Ectodermal cell (in vitro differentiated cells): ENCODE results near the gene WBP2NL.

Experiments
- H3K27ac ChIP-seq: 2 replicates; pipeline ENCODE4 v1.7.0; 2013; ENCODE audit warnings: mild to moderate bottlenecking, low read depth, low read length; ENCODE audit not compliant: insufficient read depth, poor library complexity, severe bottlenecking
- H3K27me3 ChIP-seq: 2 replicates; pipeline ENCODE4 v1.7.0; 2013; ENCODE audit warnings: mild to moderate bottlenecking, low read length; ENCODE audit not compliant: insufficient read depth, control insufficient read depth, poor library complexity, severe bottlenecking
- H3K36me3 ChIP-seq: one replicate; pipeline ENCODE4 v1.7.0; 2013; ENCODE audit warnings: low read length; ENCODE audit not compliant: control insufficient read depth, insufficient read depth
- H3K4me1 ChIP-seq: one replicate; pipeline ENCODE4 v1.7.0; 2013; ENCODE audit warnings: low read length; ENCODE audit not compliant: control insufficient read depth, insufficient read depth
- H3K4me3 ChIP-seq: 2 replicates; pipeline ENCODE4 v1.7.0; 2013; ENCODE audit warnings: low read depth, low read length, control low read depth; ENCODE audit not compliant: insufficient read depth
- H3K9me3 ChIP-seq: 2 replicates; pipeline ENCODE4 v1.7.0; 2013; ENCODE audit warnings: mild to moderate bottlenecking, low read length, moderate library complexity; ENCODE audit not compliant: control insufficient read depth
- WGBS, 2 experiments: methylation state at CpG; one replicate each; pipeline ENCODE4 v1.1.7; 2013; ENCODE audit warnings: missing lambda C conversion rate in 2 of 2; 5-methylcytosine and 5-hydroxymethylcytosine counted together

WBP2NL gene

DNA sequence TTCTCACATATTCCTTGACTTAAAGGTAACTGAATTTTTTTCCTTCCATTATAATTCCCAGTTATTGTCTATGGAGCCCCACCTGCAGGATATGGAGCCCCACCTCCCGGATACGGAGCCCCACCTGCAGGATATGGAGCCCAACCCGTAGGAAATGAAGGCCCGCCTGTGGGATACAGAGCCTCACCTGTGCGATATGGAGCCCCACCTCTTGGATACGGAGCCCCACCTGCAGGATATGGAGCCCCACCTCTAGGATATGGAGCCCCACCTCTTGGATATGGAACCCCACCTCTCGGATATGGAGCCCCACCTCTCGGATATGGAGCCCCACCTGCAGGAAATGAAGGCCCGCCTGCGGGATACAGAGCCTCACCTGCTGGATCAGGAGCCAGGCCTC is 28.1 kb downstream of the WBP2NL start:
- Histone ChIP-seq H3K27ac (no peak overlapping the region), H3K9me3 (no peaks in the 10 kb centered on the region)
- 88 to 91% methylated on average over 10 of the region's 10 CpGs for WGBS, 2 experiments

DNA sequence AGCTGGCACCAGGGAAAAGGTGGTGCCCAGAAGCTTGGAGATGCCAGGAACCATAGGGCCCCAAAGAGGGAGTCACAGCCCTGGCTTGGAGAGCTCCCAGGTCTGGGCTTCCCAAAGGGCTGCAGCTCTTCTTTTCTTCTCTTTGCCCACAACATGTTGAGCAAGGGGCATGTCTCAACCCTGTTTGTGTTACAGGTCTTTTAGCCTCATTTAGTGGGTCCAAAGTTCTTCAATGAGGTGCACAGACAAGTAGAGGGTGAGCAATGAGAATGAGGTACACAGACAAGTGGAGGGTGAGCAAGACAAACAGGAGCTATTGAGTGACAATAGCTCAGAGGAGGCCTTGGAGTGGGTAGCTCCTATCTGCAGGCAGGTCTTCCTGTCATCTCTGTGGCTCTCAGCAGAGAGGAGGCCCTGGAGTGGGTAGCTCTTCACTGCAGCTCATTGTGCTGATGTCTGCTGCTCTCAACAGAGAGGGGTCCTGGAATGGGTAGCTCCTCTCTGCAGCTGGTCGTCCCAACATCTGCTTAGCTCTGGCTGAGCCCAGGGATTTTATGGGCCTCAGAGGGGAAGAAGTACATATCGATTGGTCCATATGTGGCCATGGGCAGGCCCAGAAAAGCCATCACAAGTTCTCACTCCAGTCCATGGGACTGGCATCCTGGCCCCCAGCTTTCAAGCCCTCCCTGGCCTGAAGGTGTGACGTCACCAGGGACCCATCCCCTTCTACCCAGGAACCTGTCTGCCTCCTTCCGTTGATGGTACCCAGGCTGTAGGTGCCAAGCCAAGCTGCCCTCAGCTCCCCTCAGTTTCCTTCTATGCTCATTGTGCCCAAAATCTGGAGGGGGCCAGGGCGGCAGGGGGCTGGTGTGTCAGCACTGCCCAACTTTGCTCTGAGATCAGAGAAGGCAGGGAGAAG is 34.9 kb downstream of the WBP2NL start:
- no peaks in the 10 kb centered on the region for H3K27me3 ChIP-seq
- no peaks in the 10 kb centered on the region for H3K4me1 ChIP-seq
- 86 to 90% methylated on average over 5 of the region's 5 CpGs for WGBS, 2 experiments
- no peak overlapping the region for H3K4me3 ChIP-seq
- H3K27ac ChIP-seq = no peak overlapping the region
- no peaks in the 10 kb centered on the region for H3K36me3 ChIP-seq
- peaks cover 2% of the 10 kb centered on the region for H3K9me3 ChIP-seq

More for the DNA sequence above, 28.1 kb downstream of the WBP2NL start:
- Histone ChIP-seq H3K4me3 (no peak overlapping the region), H3K36me3 (no peaks in the 10 kb centered on the region), H3K27me3 (no peaks in the 10 kb centered on the region), H3K4me1 (no peaks in the 10 kb centered on the region)

DNA sequence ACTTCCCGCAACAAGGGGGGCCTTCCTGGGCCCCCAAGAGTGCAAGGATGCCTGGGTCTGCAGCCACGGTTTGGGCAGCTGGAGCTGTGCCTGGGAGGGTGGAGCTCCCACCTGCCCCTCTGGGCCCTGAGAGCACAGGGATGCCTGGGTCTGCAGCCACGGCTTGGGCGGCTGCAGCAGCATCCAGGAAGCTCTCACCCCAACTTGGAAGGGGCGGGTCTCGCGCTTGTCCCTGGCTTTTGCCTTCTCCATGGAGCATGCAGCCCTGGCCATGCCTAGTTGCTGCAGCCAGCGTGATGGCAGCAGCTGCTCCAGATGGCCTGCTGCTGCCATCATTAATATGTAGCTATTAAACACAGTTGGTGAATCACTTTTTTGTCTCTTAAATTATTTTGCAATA is 36.7 kb downstream of the WBP2NL start:
- H3K4me3 ChIP-seq = no peak overlapping the region
- 86 to 88% methylated on average over 8 of the region's 8 CpGs for WGBS, 2 experiments
- no peaks in the 10 kb centered on the region for H3K27me3 ChIP-seq
- H3K9me3 ChIP-seq = peaks cover 2% of the 10 kb centered on the region
- H3K4me1 ChIP-seq = no peaks in the 10 kb centered on the region
- H3K36me3 ChIP-seq = no peaks in the 10 kb centered on the region
- H3K27ac ChIP-seq = no peak overlapping the region

DNA sequence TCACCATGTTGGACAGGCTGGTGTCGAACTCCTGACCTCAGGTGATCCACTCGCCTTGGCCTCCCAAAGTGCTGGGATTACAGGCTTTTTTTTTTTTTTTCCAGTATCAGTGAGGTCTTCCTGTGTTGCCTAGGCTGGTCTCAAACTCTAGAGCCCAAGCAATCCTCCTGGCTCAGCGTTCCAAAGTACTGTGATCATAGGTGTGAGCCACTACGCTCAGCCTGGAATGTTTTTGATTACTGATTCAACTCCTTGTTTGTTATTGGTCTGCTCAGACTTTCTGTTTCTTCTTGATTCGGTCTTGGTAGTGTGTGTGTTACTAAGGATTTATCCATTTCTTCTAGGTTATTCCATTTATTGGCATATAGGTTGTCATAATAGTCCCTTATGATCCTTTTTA is 40.7 kb downstream of the WBP2NL start:
- no peak overlapping the region for H3K27ac ChIP-seq
- H3K27me3 ChIP-seq = no peaks in the 10 kb centered on the region
- WGBS, 2 experiments = 88 to 93% methylated on average over 4 to 5 of the region's 5 CpGs
- peaks cover 2% of the 10 kb centered on the region for H3K9me3 ChIP-seq
- H3K4me1 ChIP-seq = no peaks in the 10 kb centered on the region
- H3K4me3 ChIP-seq = no peak overlapping the region
- no peaks in the 10 kb centered on the region for H3K36me3 ChIP-seq

DNA sequence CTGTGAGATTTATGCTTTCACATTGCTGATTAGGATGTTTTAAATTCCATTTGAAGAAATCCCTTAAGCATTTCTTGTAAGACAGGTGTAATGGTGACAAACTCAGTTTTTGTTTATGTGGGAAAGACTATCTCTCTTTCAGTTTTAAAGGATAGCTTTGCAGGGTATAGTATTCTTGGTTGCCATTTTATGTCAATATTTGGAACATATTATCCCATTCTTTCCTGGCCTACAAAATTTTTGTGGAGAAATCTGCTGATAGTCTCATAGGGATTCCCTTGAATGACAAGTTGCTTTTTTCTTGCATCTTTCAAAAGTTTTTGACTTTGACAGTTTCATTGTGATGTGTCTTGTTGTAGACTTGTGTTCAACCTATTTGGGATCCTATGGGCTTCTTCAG is 43.2 kb downstream of the WBP2NL start:
- Histone ChIP-seq H3K36me3 (no peaks in the 10 kb centered on the region), H3K4me1 (no peaks in the 10 kb centered on the region)

DNA sequence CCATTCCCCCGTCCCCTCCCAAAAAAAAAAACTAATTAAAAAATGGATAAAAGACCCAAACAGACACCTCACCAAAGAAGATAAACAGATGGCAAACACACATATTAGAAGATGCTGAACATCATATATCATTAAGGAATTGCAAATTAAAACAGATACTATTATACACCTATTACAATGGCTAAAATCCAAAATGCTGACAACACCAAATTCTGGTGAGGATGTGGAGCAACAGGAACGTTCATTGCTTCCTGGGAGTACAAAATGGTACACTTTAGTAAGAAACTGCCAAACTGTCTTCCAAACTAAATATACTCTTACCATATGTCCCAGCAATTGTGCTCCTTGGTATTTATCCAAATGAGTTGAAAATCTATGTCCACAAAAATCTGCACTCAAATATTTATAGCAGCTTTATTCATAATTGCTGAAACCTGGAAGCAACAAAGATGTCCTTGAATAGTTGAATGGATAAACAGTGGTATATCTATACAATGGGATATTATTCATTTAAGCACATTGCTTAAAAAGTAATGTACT is 52.1 kb downstream of the WBP2NL start:
- Histone ChIP-seq H3K27me3 (no peaks in the 10 kb centered on the region), H3K4me1 (no peaks in the 10 kb centered on the region), H3K27ac (no peak overlapping the region), H3K9me3 (peaks cover 1% of the 10 kb centered on the region), H3K36me3 (no peaks in the 10 kb centered on the region), H3K4me3 (no peak overlapping the region)
- WGBS, 2 experiments = 87 to 91% methylated on average over 2 of the region's 2 CpGs

More for the DNA sequence above, 43.2 kb downstream of the WBP2NL start:
- Histone ChIP-seq H3K9me3 (no peaks in the 10 kb centered on the region), H3K27ac (no peak overlapping the region), H3K27me3 (no peaks in the 10 kb centered on the region), H3K4me3 (no peak overlapping the region)

DNA sequence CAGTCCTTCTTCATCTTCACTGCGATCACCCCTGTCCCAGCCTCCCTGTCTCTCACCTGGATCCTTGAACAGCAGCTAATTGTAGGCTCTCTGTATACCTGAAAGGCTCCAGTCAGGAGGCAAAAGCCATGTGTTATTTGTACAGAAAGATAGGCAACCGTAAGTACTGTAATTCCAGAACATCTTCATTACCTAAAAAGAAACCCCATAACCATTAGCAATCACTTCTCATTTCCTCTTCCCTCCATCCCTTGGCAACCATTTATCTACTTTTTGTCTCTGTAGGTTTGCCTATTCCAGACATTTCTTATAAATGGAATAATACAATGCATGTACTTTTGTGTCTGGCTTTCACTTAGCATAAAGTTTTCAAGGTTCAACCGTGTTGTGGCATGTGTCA is 54.2 kb downstream of the WBP2NL start:
- WGBS, 2 experiments = 90% methylated on average over 3 of the region's 3 CpGs

DNA sequence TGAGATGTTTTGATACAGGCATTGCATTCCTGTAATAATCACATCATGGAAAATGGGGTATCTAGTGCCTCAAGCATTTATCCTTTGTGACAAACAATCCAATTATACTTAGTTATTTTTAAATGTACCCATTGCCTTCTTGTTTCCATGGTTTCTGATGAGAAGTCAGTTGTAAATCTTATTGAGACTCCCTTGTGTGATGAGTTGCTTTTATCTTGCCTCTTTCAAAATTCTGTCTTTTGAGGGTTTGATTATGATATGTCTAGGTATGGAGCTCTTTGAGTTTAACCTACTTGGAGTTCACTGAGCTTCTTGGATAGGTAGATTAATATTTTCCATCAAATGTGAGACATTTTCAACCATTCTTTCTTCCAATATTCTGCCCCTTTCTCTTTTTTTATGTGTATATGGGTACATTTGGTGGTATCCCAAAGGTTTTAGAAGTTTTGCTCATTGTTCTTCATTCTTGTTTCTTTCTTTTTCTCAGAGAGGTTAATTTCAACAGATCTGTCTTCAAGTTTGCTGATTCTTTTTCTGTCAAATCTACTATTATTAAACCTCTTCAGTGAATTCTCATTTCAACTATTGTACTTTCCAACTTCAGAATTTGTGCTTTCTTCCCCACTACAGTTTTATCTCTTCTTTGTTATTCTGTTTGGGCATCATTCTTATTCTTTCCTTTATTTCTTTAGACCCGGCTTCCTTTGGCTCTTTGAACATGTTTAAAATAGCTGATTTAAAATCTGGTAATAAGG is 58.3 kb downstream of the WBP2NL start:
- WGBS, 2 experiments = no CpG with 5 or more reads among the region's 1 CpG
- Histone ChIP-seq H3K4me1 (no peaks in the 10 kb centered on the region), H3K27me3 (no peaks in the 10 kb centered on the region), H3K27ac (no peak overlapping the region), H3K36me3 (peaks cover 8% of the 10 kb centered on the region), H3K9me3 (peaks cover 6% of the 10 kb centered on the region), H3K4me3 (no peak overlapping the region)

More for the DNA sequence above, 54.2 kb downstream of the WBP2NL start:
- Histone ChIP-seq H3K36me3 (no peaks in the 10 kb centered on the region), H3K4me1 (no peaks in the 10 kb centered on the region), H3K4me3 (no peak overlapping the region), H3K27ac (no peak overlapping the region), H3K9me3 (peaks cover 6% of the 10 kb centered on the region), H3K27me3 (no peaks in the 10 kb centered on the region)

DNA sequence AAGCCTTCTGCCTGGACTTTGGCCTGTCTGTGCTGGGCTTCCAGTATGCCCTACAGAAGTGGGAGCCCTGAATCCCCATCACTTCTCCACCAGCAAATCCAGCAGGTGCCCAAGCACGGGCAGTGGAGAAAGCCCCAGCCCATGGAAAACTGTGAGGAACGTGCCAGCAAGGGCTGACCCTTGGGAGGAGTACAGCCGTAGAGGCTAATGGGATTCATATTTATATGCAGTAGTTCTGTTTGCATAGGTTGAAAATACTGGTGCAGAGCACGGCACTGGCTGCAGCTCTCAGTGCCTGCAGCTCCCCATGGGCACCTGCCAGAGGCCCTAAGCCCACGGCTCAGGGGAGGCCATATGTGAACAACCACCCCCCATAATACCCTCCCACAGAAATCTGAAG is 61.9 kb downstream of the WBP2NL start:
- Histone ChIP-seq H3K36me3 (peaks cover 11% of the 10 kb centered on the region), H3K4me3 (no peak overlapping the region), H3K27ac (no peak overlapping the region), H3K4me1 (no peaks in the 10 kb centered on the region), H3K27me3 (no peaks in the 10 kb centered on the region), H3K9me3 (peaks cover 6% of the 10 kb centered on the region)
- WGBS, 2 experiments = 93 to 96% methylated on average over 5 of the region's 5 CpGs

DNA sequence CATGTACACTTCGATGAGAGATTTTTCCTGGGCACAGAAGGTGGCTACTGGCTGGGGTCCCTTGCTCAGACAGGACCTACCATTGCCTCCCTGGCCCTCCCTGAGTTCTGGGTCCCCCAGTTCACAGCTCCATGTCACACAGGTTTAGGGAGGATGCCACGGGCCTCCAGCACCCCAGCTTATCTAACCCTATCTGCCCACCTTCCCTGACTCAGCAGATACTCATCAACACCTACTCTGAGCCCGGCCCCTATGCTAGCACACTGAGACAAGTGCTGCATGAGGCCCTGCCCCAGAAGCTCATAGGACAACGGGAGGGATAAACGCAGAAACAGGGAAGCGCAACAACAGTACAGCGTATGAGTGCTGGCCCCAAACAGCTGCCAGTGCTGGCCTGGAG is 62.5 kb downstream of the WBP2NL start:
- peaks cover 4% of the 10 kb centered on the region for H3K9me3 ChIP-seq
- no peak overlapping the region for H3K27ac ChIP-seq
- no peaks in the 10 kb centered on the region for H3K27me3 ChIP-seq
- 96% methylated on average over 7 of the region's 7 CpGs for WGBS, 2 experiments
- H3K4me3 ChIP-seq = no peak overlapping the region
- H3K4me1 ChIP-seq = no peaks in the 10 kb centered on the region
- H3K36me3 ChIP-seq = peaks cover 11% of the 10 kb centered on the region
